Measurements from ENCODE around the gene SERTAD3. TPM values are rescaled to one million over a fixed set of nuclear protein-coding genes. Genes with fewer than 3 reads are reported as not detected.

Gene SERTAD3
- total and polyA plus RNA-seq, 2 of the 8 experiments (the other 6 are each of a cell fraction or from before 2014, with no cell fraction given): 15.1 to 32.1 TPM

- CTCF ChIA-PET (ENCODE audit: partially characterized antibody): interaction anchor here (0.7 to 2.3 kb wide), 7 partner anchors 9 to 490 kb away, joined by 3 to 11 read pairs (median 4); no protein-coding TSS in a partner anchor
- no peak overlapping the region for H3K14ac ChIP-seq (ENCODE audit: insufficient read length)
- H4K8ac ChIP-seq (ENCODE audit: extremely low read depth, insufficient read depth, low read length): no peak overlapping the region
- H3K36me3 ChIP-seq (ENCODE audit: control insufficient read depth in 2 of 4, insufficient read depth in 4 of 4, low read length in 3 of 4): no peaks in the 10 kb centered on the region
- H3K79me1 ChIP-seq (ENCODE audit: low read depth, low read length): no peaks in the 10 kb centered on the region
- no peak overlapping the region for H3K27ac ChIP-seq (ENCODE audit: low read depth, low read length)
- no peak overlapping the region for H3K4me2 ChIP-seq (ENCODE audit: insufficient read depth in 1 of 2, low read depth in 2 of 2, low read length in 2 of 2)
- peak overlapping the region; percentile 44; the same call in 1 of the 2 replicates for H2BK5ac ChIP-seq (ENCODE audit: low read depth, low read length)
- 74% methylated on average over 8 of the region's 8 CpGs; no CpG with 5 or more reads in 1 of the 2 experiments for WGBS, 2 experiments (ENCODE audit: extremely low coverage in 1 of 2, insufficient coverage in 1 of 2, insufficient read length in 1 of 2, insufficient replicate concordance in 2 of 2, low coverage in 1 of 2, low lambda C conversion rate in 2 of 2, missing lambda C conversion rate in 1 of 2)
- H3K23ac ChIP-seq (ENCODE audit: insufficient read length): no peak overlapping the region
- no peak overlapping the region for H3K56ac ChIP-seq (replicated peaks; ENCODE audit: insufficient read length, low read depth, low read length)
- H2BK12ac ChIP-seq (ENCODE audit: low read depth, low read length): no peak overlapping the region
- H2AFZ ChIP-seq (ENCODE audit: low read length): no peak overlapping the region
- H3K27me3 ChIP-seq (replicated peaks in 1 of 4; ENCODE audit: control insufficient read depth in 3 of 4, extremely low read depth in 1 of 4, insufficient read depth in 3 of 4, low read length in 3 of 4): no peaks in the 10 kb centered on the region
- POLR2A ChIA-PET (ENCODE audit: partially characterized antibody): interaction anchor here (0.7 to 6.4 kb wide), 9 partner anchors 9 to 32 kb away, joined by 3 to 27 read pairs (median 4); partner anchors contain the start of genes SERTAD1 and SERTAD3
- no peak overlapping the region for H4K5ac ChIP-seq (ENCODE audit: insufficient read length, low read depth, low read length)
- H3K4me3 ChIP-seq (ENCODE audit: extremely low read depth in 1 of 4, insufficient read depth in 2 of 4, low read depth in 3 of 4, low read length in 4 of 4): no peak overlapping the region
- no peaks in the 10 kb centered on the region for H4K20me1 ChIP-seq (replicated peaks in 1 of 2; ENCODE audit: control insufficient read depth in 1 of 2, insufficient read depth in 2 of 2, low read length in 2 of 2)
- no peak overlapping the region for H4K91ac ChIP-seq (replicated peaks; ENCODE audit: insufficient read length, low read length)
- DNase-seq (ENCODE audit: low read depth in 1 of 2, low spot score in 2 of 2) (no peak), FAIRE-seq (no peak)
- 0 out of 2 replicates have a peak overlapping the region, but pooled peaks have one; percentile 52 for H2BK20ac ChIP-seq (ENCODE audit: low read length)
- H3K4ac ChIP-seq (replicated peaks; ENCODE audit: insufficient read length, low read depth, low read length): no peak overlapping the region
- no peaks in the 10 kb centered on the region for H3K23me2 ChIP-seq (ENCODE audit: low read depth, low read length)
- 0 out of 2 replicates have a peak overlapping the region, but pooled peaks have one; percentile 24 for H2AK5ac ChIP-seq (ENCODE audit: low read depth, low read length)
- H3K18ac ChIP-seq (ENCODE audit: extremely low read depth, low read length): no peak overlapping the region
- 0 out of 2 replicates have a peak overlapping the region, but pooled peaks have one; percentile 11 for H2BK15ac ChIP-seq (ENCODE audit: low read length)
- TF ChIP-seq SUZ12 (IDR thresholded peaks at IDR 0.05; ENCODE audit: low read length) (no peak), POU5F1 (IDR thresholded peaks at IDR 0.05; ENCODE audit: low read depth, low read length) (no peak), BCL11A (IDR thresholded peaks at IDR 0.05; ENCODE audit: low read depth in 2 of 2, low read length in 2 of 2) (no peak), EGR1 (IDR thresholded peaks at IDR 0.05; ENCODE audit: borderline replicate concordance, low read depth, low read length) (no peak), TBP (IDR thresholded peaks at IDR 0.05; ENCODE audit: low read depth, low read length) (no peak), KDM1A (IDR thresholded peaks at IDR 0.05; ENCODE audit: borderline replicate concordance, low read length) (peak; percentile 59; the same call in 1 of the 2 replicates), CTBP2 (IDR thresholded peaks at IDR 0.05; ENCODE audit: borderline replicate concordance, insufficient read depth, insufficient read length, low read length) (no peak)
- peaks cover 7 to 21% (median 13%) of the 10 kb centered on the region in 4 experiments for H3K4me1 ChIP-seq (replicated peaks in 1 of 4; ENCODE audit: control insufficient read depth in 3 of 4, insufficient read depth in 4 of 4, low read length in 3 of 4)
- no peak overlapping the region for H3K9ac ChIP-seq (replicated peaks in 1 of 4; ENCODE audit: extremely low read depth in 1 of 4, low read depth in 3 of 4, low read length in 3 of 4)
- H3K79me2 ChIP-seq (ENCODE audit: control insufficient read depth in 1 of 2, insufficient read depth in 2 of 2, low read length in 2 of 2): no peaks in the 10 kb centered on the region
- H3K9me3 ChIP-seq (ENCODE audit: insufficient read depth in 2 of 2, low read depth in 1 of 2, low read length in 1 of 2): no peaks in the 10 kb centered on the region
- H2BK120ac ChIP-seq (replicated peaks; ENCODE audit: low read depth, low read length): no peak overlapping the region
These were observed 32.1 kb downstream of the SERTAD3 start for GRCh38 chr19:40411958-40412499.
